Fibroblast of lung (primary cell): ENCODE results near the gene BTBD1. TPM values are rescaled to one million over a fixed set of nuclear protein-coding genes. Genes with fewer than 3 reads are reported as not detected.

Experiments
- DNase-seq, 2 donors: peaks; one replicate each; pipeline versions ENCODE4 v3.0.0 to v3.0.0-alpha.2; 2010; ENCODE audit warnings: low read depth in 2 of 2
- H2AFZ ChIP-seq: 2 replicates; pipeline ENCODE4 v1.5.1; 2012; ENCODE audit warnings: low read length, control low read depth, inconsistent platforms
- H3K27ac ChIP-seq: 2 replicates; pipeline ENCODE4 v1.5.1; 2011; ENCODE audit warnings: low read length, control low read depth; ENCODE audit not compliant: insufficient read depth
- H3K27me3 ChIP-seq: 2 replicates; pipeline ENCODE4 v1.5.1; 2011; ENCODE audit warnings: mild to moderate bottlenecking, low read length; ENCODE audit not compliant: control insufficient read depth, insufficient read depth
- H3K36me3 ChIP-seq: 2 replicates; pipeline ENCODE4 v1.5.1; 2011; ENCODE audit warnings: low read length; ENCODE audit not compliant: control insufficient read depth, insufficient read depth
- H3K4me1 ChIP-seq: 2 replicates; pipeline ENCODE4 v1.5.1; 2011; ENCODE audit warnings: low read length; ENCODE audit not compliant: control insufficient read depth, insufficient read depth; ENCODE audit errors: extremely low read depth
- H3K4me2 ChIP-seq: 2 replicates; pipeline ENCODE4 v1.5.1; 2011; ENCODE audit warnings: low read length, control low read depth; ENCODE audit not compliant: insufficient read depth; ENCODE audit errors: extremely low read depth
- H3K4me3 ChIP-seq, 4 experiments: fragments of 200-600 bp in 1 of 4; sonication (generic) in 1 of 4; replicated peaks in 1 of 4; 2 replicates each; pipeline ENCODE4 v1.5.1; 2011 to 2016; ENCODE audit warnings: low read length in 4 of 4, low read depth in 3 of 4, mild to moderate bottlenecking in 3 of 4, control low read depth in 2 of 4, inconsistent platforms in 1 of 4, mixed read lengths in 1 of 4; ENCODE audit not compliant: insufficient read depth in 1 of 4; ENCODE audit errors: control extremely low read depth in 1 of 4
- H3K79me2 ChIP-seq: 2 replicates; pipeline ENCODE4 v1.5.1; 2012; ENCODE audit warnings: mild to moderate bottlenecking, low read length, inconsistent platforms; ENCODE audit not compliant: control insufficient read depth, insufficient read depth
- H3K9ac ChIP-seq: 2 replicates; pipeline ENCODE4 v1.5.1; 2011; ENCODE audit warnings: mild to moderate bottlenecking, low read length, control low read depth; ENCODE audit not compliant: insufficient read depth
- H3K9me3 ChIP-seq: 2 replicates; pipeline ENCODE4 v1.5.1; 2012; ENCODE audit warnings: low read depth, low read length; ENCODE audit not compliant: control insufficient read depth, insufficient read depth
- H4K20me1 ChIP-seq: 2 replicates; pipeline ENCODE4 v1.5.1; 2011; ENCODE audit warnings: low read length; ENCODE audit not compliant: control insufficient read depth, insufficient read depth; ENCODE audit errors: extremely low read depth
- EZH2 ChIP-seq: IDR thresholded peaks from 2 replicates; pipeline ENCODE4 v1.5.1; 2012; ENCODE audit warnings: low read length, control low read depth, mild to moderate bottlenecking; ENCODE audit errors: missing control alignments
- polyA plus RNA-seq, 2 donors: library from polyadenylated mRNA; depleted of rRNA in 1 of 2; stranded (reverse) in 1 of 2; unstranded in 1 of 2; fragments of >200 nt; gene quantifications; 2 replicates each; pipeline ENCODE4 v1.2.1, GENCODE V29; 2011 to 2012; ENCODE audit warnings: missing spikeins in 1 of 2
- total RNA-seq: library from RNA; depleted of rRNA; stranded (reverse); fragments of >200 nt; gene quantifications from 2 replicates; pipeline ENCODE4 v1.2.1, GENCODE V29; 2014
- TF ChIP-seq, protein P1 (sequence below), 2 donors: IDR thresholded peaks in 1 of 2; conservative IDR thresholded peaks in 1 of 2; 1 replicate in 1 of 2; 2 replicates in 1 of 2; pipeline ENCODE4 v1.5.1; 2011 to 2012; ENCODE audit warnings: low read length in 2 of 2, control low read depth in 1 of 2, inconsistent platforms in 1 of 2, low read depth in 1 of 2, mild to moderate bottlenecking in 1 of 2

Gene BTBD1
- total and polyA plus RNA-seq, 2 donors (not counting 1 experiment from before 2014, with no cell fraction given) = 84.0 to 105 TPM

DNA sequence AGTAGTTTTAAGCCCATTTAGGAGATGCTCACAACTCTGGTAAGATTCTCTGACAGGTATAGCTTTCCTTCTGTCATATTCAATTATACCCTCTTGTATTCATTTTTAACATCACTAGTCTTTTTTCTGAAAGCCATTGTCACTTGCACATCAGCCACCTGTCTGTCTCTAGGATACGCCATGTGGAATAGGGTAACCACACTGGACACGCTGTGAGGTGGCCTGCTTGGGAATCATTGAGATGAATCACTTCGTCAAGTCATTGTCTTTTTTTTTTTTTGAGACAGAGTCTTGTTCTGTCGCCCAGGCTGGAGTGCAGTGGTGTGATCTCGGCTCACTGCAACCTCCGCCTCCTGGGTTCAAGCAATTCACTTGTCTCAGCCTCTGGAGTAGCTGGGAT is 47.8 kb upstream of the BTBD1 start:
- H3K4me1 ChIP-seq = peaks cover 16% of the 10 kb centered on the region
- no peaks in the 10 kb centered on the region for H4K20me1 ChIP-seq
- no peak overlapping the region for H3K27ac ChIP-seq
- H3K4me2 ChIP-seq = no peak overlapping the region
- no peak overlapping the region for H3K9ac ChIP-seq
- H3K79me2 ChIP-seq = no peaks in the 10 kb centered on the region
- TF ChIP-seq EZH2 = no peak
- TF ChIP-seq, protein P1, sequence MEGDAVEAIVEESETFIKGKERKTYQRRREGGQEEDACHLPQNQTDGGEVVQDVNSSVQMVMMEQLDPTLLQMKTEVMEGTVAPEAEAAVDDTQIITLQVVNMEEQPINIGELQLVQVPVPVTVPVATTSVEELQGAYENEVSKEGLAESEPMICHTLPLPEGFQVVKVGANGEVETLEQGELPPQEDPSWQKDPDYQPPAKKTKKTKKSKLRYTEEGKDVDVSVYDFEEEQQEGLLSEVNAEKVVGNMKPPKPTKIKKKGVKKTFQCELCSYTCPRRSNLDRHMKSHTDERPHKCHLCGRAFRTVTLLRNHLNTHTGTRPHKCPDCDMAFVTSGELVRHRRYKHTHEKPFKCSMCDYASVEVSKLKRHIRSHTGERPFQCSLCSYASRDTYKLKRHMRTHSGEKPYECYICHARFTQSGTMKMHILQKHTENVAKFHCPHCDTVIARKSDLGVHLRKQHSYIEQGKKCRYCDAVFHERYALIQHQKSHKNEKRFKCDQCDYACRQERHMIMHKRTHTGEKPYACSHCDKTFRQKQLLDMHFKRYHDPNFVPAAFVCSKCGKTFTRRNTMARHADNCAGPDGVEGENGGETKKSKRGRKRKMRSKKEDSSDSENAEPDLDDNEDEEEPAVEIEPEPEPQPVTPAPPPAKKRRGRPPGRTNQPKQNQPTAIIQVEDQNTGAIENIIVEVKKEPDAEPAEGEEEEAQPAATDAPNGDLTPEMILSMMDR (conservative IDR thresholded peaks at IDR 0.05 in 1 of 2, IDR thresholded peaks at IDR 0.05 in 1 of 2; ENCODE audit: low read depth in 1 of 2, low read length in 2 of 2) = no peak
- H3K4me3 ChIP-seq = no peak overlapping the region
- no peak overlapping the region for H2AFZ ChIP-seq
- H3K36me3 ChIP-seq = no peaks in the 10 kb centered on the region
- no peak for DNase-seq
- no peaks in the 10 kb centered on the region for H3K9me3 ChIP-seq
- H3K27me3 ChIP-seq = no peaks in the 10 kb centered on the region

- TF ChIP-seq, protein P1 (conservative IDR thresholded peaks at IDR 0.05 in 1 of 2, IDR thresholded peaks at IDR 0.05 in 1 of 2; ENCODE audit: low read depth in 1 of 2, low read length in 2 of 2) = no peak
- no peak for TF ChIP-seq EZH2
- Histone ChIP-seq H3K27ac (no peak overlapping the region), H3K4me2 (no peak overlapping the region), H2AFZ (no peak overlapping the region), H3K79me2 (no peaks in the 10 kb centered on the region), H3K9ac (no peak overlapping the region), H3K27me3 (no peaks in the 10 kb centered on the region), H3K36me3 (no peaks in the 10 kb centered on the region), H3K9me3 (no peaks in the 10 kb centered on the region), H4K20me1 (no peaks in the 10 kb centered on the region), H3K4me3 (no peak overlapping the region), H3K4me1 (peaks cover 16% of the 10 kb centered on the region)
- DNase-seq = no peak
Measured at GRCh38 chr15:83113881-83114674, 47.0 kb upstream of the BTBD1 start.

DNA sequence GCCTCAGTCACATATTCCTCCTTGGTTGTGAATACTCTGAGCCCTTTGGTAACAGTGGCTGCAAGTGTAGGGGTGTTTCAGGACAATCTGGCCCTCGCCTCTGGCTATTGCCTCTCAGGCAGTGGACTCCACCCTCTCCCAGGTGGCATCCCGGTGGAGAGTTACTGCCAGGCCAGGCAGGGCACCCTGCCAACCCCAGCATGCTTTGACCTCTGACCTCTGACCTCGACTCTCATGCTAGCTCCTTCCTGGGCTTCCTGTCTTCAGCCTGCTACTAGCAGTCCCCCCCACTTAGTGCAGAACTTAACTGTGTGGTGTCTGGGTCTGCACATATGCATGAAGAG is 45.9 kb upstream of the BTBD1 start:
- peak overlapping the region; percentile 4 for H2AFZ ChIP-seq
- peak overlapping the region; percentile 73 for H3K4me2 ChIP-seq
- peaks cover 16% of the 10 kb centered on the region for H3K4me1 ChIP-seq
- no peaks in the 10 kb centered on the region for H4K20me1 ChIP-seq
- TF ChIP-seq, protein P1 (conservative IDR thresholded peaks at IDR 0.05 in 1 of 2, IDR thresholded peaks at IDR 0.05 in 1 of 2; ENCODE audit: low read depth in 1 of 2, low read length in 2 of 2) = no peak
- TF ChIP-seq EZH2 = no peak
- H3K9ac ChIP-seq = no peak overlapping the region
- no peaks in the 10 kb centered on the region for H3K79me2 ChIP-seq
- H3K9me3 ChIP-seq = no peaks in the 10 kb centered on the region
- H3K4me3 ChIP-seq = peak overlapping the region in 1 of 4 experiments; percentile 11
- H3K36me3 ChIP-seq = no peaks in the 10 kb centered on the region
- H3K27ac ChIP-seq = peak overlapping the region; percentile 66
- no peaks in the 10 kb centered on the region for H3K27me3 ChIP-seq
- DNase-seq = no peak
